Neural progenitor cell (in vitro differentiated cells): ENCODE data around the gene INO80.

ENCODE experiments used
- EZH2 ChIP-seq: fragments of 200-600 bp; sonication (generic); IDR thresholded peaks from 2 replicates; pipeline ENCODE4 v1.6.1; 2017; ENCODE audit warnings: antibody characterized with exemption, mild to moderate bottlenecking, moderate library complexity
- TF ChIP-seq, protein P1 (sequence below): fragments of 200-600 bp; sonication (generic); IDR thresholded peaks from 2 replicates; pipeline ENCODE4 v1.5.1; 2017; ENCODE audit warnings: antibody characterized with exemption, mild to moderate bottlenecking

DNA sequence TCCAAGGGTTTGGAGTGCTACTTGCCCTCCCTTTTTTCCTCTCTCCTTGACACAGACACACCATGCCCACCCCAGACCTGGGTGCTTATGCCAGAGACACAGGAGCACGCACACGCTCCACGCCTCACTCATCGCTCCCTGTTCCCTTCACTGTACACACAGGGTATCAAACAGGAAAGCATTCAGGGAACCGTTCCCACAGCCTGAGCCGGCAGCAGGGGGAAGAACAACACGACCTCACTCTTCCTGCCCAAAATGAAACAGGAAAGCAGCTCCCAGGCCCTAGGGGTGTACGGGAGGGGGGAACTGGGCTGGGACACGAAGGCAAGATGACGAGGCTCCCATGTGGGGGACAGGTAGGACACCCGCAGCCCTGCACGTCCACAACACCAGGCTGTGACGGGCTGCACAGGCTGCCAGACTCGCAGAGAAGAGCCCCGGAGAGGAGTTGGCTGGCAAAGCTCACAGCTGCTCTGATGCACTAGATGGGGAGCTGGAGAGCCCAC lies 175.7 kb downstream of the INO80 start:
- TF ChIP-seq, protein P1, sequence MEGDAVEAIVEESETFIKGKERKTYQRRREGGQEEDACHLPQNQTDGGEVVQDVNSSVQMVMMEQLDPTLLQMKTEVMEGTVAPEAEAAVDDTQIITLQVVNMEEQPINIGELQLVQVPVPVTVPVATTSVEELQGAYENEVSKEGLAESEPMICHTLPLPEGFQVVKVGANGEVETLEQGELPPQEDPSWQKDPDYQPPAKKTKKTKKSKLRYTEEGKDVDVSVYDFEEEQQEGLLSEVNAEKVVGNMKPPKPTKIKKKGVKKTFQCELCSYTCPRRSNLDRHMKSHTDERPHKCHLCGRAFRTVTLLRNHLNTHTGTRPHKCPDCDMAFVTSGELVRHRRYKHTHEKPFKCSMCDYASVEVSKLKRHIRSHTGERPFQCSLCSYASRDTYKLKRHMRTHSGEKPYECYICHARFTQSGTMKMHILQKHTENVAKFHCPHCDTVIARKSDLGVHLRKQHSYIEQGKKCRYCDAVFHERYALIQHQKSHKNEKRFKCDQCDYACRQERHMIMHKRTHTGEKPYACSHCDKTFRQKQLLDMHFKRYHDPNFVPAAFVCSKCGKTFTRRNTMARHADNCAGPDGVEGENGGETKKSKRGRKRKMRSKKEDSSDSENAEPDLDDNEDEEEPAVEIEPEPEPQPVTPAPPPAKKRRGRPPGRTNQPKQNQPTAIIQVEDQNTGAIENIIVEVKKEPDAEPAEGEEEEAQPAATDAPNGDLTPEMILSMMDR = no peak
- no peak for TF ChIP-seq EZH2
